K562 (cell line): ENCODE data around the gene RAB7A. TPM values are rescaled to one million over a fixed set of nuclear protein-coding genes. Genes with fewer than 3 reads are reported as not detected.

Experiments
- ATF7 ChIP-seq: fragments of 450-650 bp; IDR thresholded peaks from 2 replicates; pipeline ENCODE4 v1.7.1; 2014; ENCODE audit warnings: mild to moderate bottlenecking, moderate library complexity
- BRD4 ChIP-seq: fragments of 200-600 bp; sonication (generic); IDR thresholded peaks from 2 replicates; pipeline ENCODE4 v1.6.1; 2017; ENCODE audit warnings: inconsistent platforms
- DNMT1 ChIP-seq: fragments of 450-650 bp; IDR thresholded peaks from 2 replicates; pipeline ENCODE4 v1.6.1; 2016; ENCODE audit warnings: antibody characterized with exemption, mild to moderate bottlenecking
- GABPB2 ChIP-seq: fragments of 250-450 bp; sonication (Bioruptor Pico); conservative IDR thresholded peaks from 2 replicates; pipeline ENCODE4 v1.5.1; 2021; ENCODE audit warnings: mild to moderate bottlenecking
- GATAD2A ChIP-seq: fragments of 450-650 bp; IDR thresholded peaks from 2 replicates; pipeline ENCODE4 v1.6.1; 2017
- NFIX ChIP-seq: fragments of 250-450 bp; sonication (Bioruptor Pico); IDR thresholded peaks from 2 replicates; pipeline ENCODE4 v1.4.0; 2020; ENCODE audit warnings: low read depth, mild to moderate bottlenecking, moderate library complexity
- PTTG1 ChIP-seq: fragments of 450-650 bp; IDR thresholded peaks from 2 replicates; pipeline ENCODE4 v1.6.1; 2016; ENCODE audit warnings: low read depth, mild to moderate bottlenecking, missing genetic modification characterization, missing compliant biosample characterization
- RBFOX2 ChIP-seq: fragments of 200-400 bp; formaldehyde crosslinking; IDR thresholded peaks from 2 replicates; pipeline ENCODE4 v1.6.1; 2017; ENCODE audit warnings: low read depth, mild to moderate bottlenecking, low read length, moderate library complexity
- RBM39 ChIP-seq: fragments of 200-400 bp; formaldehyde crosslinking; optimal IDR thresholded peaks from 2 replicates; pipeline ENCODE3; 2018; ENCODE audit warnings: low read depth, low read length
- TBP ChIP-seq: optimal IDR thresholded peaks from 2 replicates; pipeline ENCODE3; 2011; ENCODE audit warnings: low read depth, low read length, improper control_type of control experiment
- TRIM24 ChIP-seq, 2 experiments: fragments of 450-650 bp; IDR thresholded peaks; 2 replicates each; pipeline ENCODE4 v1.6.1; 2016
- polyA plus RNA-seq, 8 experiments: library from polyadenylated mRNA; depleted of rRNA in 4 of 8; stranded (reverse) in 5 of 8; unstranded in 3 of 8; fragments of >200 nt; fragmentation: Nextera tagmentation in 2 of 8; fragmentation: Illumina TruSeq in 1 of 8; extraction: Ambion mirVana in 2 of 8; extraction: Trizol in 1 of 8; gene quantifications; 2 replicates each; pipeline versions ENCODE4 v1.2.1 to v1.2.3, GENCODE V29; 2011 to 2014; ENCODE audit warnings: inconsistent platforms in 1 of 8, missing spikeins in 1 of 8
- total RNA-seq, 7 experiments: library from RNA; depleted of rRNA in 6 of 7; stranded (reverse); fragments of >200 nt in 6 of 7; fragmentation: Illumina TruSeq in 2 of 7; extraction: Trizol in 2 of 7; gene quantifications; 2 replicates each; pipeline versions ENCODE4 v1.2.1 to v1.2.3, GENCODE V29; 2011 to 2021; ENCODE audit warnings: low replicate concordance in 1 of 7
- TF ChIP-seq, protein P1 (sequence below): fragments of 450-650 bp; IDR thresholded peaks from 2 replicates; pipeline ENCODE4 v1.6.1; 2014; ENCODE audit warnings: low read depth, mild to moderate bottlenecking, moderate library complexity, borderline replicate concordance
- TF ChIP-seq, protein P2 (sequence below): fragments of 250-450 bp; sonication (Bioruptor Pico); IDR thresholded peaks from 2 replicates; pipeline ENCODE4 v1.8.0; 2021; ENCODE audit warnings: mild to moderate bottlenecking, moderate library complexity
- TF ChIP-seq, protein P3 (sequence below): fragments of 450-650 bp; IDR thresholded peaks from 2 replicates; pipeline ENCODE4 v1.7.1; 2018; ENCODE audit warnings: mild to moderate bottlenecking, low read depth; ENCODE audit not compliant: partially characterized antibody
- TF ChIP-seq, protein P4 (sequence below): IDR thresholded peaks from 3 replicates; pipeline ENCODE4 v1.6.1; 2011; ENCODE audit warnings: borderline replicate concordance, mild to moderate bottlenecking; ENCODE audit not compliant: insufficient read length, insufficient read depth
- TF ChIP-seq, protein P5 (sequence below): IDR thresholded peaks from 2 replicates; pipeline ENCODE4 v1.6.1; 2012; ENCODE audit warnings: low read depth, low read length, improper control_type of control experiment, borderline replicate concordance
- TF ChIP-seq, protein P6 (sequence below): sonication (generic); formaldehyde crosslinking; IDR thresholded peaks from 2 replicates; pipeline ENCODE4 v1.8.0; 2022; ENCODE audit warnings: mild to moderate bottlenecking, missing genetic modification reagents

RAB7A gene
- total and polyA plus RNA-seq, 9 of the 15 experiments (the other 6 are each of a cell fraction or from before 2014, with no cell fraction given): 30.9 to 204 (median 72.8) TPM

DNA sequence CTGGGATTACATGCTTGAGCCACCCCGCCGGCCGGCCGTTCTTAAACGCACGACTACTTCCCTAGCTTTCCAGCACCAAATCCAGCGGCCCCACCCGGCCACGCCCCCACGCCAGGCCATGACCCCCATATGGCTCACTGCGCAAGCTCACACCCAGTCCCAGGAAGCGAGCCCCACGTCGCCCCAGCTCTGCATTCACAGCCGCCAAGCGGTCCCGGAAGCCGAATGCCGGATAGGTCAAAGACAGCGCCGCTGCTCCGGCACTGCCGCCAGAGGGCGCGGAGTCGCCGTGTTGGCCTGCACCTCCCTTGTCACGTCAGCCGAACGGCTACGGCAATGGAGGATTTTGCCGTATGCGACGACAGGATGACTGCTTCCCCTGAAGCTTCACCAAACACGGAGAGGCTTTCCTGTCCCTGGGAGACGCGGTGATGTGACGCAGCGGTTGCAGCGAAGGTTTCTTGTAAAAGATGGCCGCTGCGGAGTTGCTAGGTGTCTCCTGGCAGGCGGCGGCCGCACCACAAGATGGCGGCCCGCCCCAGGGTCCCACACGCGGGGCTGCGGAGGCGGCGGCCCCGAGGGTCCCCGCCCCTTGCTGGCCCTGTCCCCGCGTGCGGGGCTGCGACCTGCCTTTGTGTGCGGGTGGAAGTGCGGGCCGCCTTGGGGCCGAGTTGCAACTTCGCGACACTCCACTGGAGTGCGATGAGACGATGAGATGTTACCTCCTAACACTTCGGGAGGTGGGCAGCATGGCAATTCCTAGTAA lies 45.2 kb upstream of the RAB7A start (continued):
- TF ChIP-seq, protein P1, sequence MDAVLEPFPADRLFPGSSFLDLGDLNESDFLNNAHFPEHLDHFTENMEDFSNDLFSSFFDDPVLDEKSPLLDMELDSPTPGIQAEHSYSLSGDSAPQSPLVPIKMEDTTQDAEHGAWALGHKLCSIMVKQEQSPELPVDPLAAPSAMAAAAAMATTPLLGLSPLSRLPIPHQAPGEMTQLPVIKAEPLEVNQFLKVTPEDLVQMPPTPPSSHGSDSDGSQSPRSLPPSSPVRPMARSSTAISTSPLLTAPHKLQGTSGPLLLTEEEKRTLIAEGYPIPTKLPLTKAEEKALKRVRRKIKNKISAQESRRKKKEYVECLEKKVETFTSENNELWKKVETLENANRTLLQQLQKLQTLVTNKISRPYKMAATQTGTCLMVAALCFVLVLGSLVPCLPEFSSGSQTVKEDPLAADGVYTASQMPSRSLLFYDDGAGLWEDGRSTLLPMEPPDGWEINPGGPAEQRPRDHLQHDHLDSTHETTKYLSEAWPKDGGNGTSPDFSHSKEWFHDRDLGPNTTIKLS: peak; percentile 98
- TF ChIP-seq, protein P2, sequence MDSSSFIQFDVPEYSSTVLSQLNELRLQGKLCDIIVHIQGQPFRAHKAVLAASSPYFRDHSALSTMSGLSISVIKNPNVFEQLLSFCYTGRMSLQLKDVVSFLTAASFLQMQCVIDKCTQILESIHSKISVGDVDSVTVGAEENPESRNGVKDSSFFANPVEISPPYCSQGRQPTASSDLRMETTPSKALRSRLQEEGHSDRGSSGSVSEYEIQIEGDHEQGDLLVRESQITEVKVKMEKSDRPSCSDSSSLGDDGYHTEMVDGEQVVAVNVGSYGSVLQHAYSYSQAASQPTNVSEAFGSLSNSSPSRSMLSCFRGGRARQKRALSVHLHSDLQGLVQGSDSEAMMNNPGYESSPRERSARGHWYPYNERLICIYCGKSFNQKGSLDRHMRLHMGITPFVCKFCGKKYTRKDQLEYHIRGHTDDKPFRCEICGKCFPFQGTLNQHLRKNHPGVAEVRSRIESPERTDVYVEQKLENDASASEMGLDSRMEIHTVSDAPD: no peak
- TF ChIP-seq GATAD2A: 0 out of 2 replicates have a peak, but pooled peaks have one; percentile 19
- TF ChIP-seq, protein P3, sequence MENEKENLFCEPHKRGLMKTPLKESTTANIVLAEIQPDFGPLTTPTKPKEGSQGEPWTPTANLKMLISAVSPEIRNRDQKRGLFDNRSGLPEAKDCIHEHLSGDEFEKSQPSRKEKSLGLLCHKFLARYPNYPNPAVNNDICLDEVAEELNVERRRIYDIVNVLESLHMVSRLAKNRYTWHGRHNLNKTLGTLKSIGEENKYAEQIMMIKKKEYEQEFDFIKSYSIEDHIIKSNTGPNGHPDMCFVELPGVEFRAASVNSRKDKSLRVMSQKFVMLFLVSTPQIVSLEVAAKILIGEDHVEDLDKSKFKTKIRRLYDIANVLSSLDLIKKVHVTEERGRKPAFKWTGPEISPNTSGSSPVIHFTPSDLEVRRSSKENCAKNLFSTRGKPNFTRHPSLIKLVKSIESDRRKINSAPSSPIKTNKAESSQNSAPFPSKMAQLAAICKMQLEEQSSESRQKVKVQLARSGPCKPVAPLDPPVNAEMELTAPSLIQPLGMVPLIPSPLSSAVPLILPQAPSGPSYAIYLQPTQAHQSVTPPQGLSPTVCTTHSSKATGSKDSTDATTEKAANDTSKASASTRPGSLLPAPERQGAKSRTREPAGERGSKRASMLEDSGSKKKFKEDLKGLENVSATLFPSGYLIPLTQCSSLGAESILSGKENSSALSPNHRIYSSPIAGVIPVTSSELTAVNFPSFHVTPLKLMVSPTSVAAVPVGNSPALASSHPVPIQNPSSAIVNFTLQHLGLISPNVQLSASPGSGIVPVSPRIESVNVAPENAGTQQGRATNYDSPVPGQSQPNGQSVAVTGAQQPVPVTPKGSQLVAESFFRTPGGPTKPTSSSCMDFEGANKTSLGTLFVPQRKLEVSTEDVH: peak; percentile 59
- TF ChIP-seq, protein P4, sequence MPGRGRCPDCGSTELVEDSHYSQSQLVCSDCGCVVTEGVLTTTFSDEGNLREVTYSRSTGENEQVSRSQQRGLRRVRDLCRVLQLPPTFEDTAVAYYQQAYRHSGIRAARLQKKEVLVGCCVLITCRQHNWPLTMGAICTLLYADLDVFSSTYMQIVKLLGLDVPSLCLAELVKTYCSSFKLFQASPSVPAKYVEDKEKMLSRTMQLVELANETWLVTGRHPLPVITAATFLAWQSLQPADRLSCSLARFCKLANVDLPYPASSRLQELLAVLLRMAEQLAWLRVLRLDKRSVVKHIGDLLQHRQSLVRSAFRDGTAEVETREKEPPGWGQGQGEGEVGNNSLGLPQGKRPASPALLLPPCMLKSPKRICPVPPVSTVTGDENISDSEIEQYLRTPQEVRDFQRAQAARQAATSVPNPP: no peak
- TF ChIP-seq, protein P5, sequence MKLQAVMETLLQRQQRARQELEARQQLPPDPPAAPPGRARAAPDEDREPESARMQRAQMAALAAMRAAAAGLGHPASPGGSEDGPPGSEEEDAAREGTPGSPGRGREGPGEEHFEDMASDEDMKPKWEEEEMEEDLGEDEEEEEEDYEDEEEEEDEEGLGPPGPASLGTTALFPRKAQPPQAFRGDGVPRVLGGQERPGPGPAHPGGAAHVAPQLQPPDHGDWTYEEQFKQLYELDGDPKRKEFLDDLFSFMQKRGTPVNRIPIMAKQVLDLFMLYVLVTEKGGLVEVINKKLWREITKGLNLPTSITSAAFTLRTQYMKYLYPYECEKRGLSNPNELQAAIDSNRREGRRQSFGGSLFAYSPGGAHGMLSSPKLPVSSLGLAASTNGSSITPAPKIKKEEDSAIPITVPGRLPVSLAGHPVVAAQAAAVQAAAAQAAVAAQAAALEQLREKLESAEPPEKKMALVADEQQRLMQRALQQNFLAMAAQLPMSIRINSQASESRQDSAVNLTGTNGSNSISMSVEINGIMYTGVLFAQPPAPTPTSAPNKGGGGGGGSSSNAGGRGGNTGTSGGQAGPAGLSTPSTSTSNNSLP: no peak
- TF ChIP-seq TRIM24 (IDR thresholded peaks at IDR 0.05): peak in 1 of 2 experiments; percentile 8; a peak in 1 of 4 replicates
- TF ChIP-seq NFIX (CRISPR knock-in tag): no peak
- peak; percentile 84 for TF ChIP-seq ATF7
- peak; percentile 97 for TF ChIP-seq TBP
- TF ChIP-seq DNMT1: no peak
- TF ChIP-seq BRD4: peak; percentile 83
- no peak for TF ChIP-seq GABPB2
- no peak for TF ChIP-seq RBM39
- no peak for TF ChIP-seq PTTG1 (tag)
- TF ChIP-seq, protein P6, sequence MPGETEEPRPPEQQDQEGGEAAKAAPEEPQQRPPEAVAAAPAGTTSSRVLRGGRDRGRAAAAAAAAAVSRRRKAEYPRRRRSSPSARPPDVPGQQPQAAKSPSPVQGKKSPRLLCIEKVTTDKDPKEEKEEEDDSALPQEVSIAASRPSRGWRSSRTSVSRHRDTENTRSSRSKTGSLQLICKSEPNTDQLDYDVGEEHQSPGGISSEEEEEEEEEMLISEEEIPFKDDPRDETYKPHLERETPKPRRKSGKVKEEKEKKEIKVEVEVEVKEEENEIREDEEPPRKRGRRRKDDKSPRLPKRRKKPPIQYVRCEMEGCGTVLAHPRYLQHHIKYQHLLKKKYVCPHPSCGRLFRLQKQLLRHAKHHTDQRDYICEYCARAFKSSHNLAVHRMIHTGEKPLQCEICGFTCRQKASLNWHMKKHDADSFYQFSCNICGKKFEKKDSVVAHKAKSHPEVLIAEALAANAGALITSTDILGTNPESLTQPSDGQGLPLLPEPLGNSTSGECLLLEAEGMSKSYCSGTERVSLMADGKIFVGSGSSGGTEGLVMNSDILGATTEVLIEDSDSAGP (CRISPR knock-in tag): no peak
- TF ChIP-seq RBFOX2: peak; percentile 95
